GM18873 (cell line): ENCODE measurements around the gene ST6GALNAC4.
A peak's percentile ranks its signal among the peaks of the same experiment; 100 is the strongest.

ENCODE experiments used
- ATAC-seq: cut with Tn5 transposase; IDR thresholded peaks from one replicate; pipeline ENCODE4 v1.9.1; 2021; ENCODE audit warnings: mild to moderate bottlenecking, moderate library complexity, moderate number of reproducible peaks; ENCODE audit not compliant: unreplicated experiment, low FRiP score

Gene ST6GALNAC4

GRCh38 chr9:127947841-127948710 lies 31.2 kb upstream of the ST6GALNAC4 start:
- no peak for ATAC-seq

DNA sequence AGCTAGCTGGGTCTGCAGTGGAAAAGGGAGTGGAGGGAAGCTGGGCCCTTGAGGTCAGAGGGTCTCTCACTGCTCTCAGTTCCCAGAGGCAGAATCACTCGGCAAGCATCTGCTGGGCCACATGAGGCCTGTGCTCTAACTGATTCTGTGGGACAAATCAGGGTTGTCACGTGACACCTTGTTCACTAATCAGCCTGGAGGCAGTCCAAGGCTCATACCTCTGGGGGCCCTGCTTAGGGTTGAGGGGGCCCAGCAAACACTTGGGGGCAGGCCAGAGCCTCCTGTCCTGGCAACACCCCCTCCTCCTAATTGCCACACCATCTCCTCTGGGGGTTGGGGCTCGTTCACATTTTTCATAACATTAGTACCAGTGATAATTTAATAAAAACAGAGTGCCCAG lies 29.9 kb upstream of the ST6GALNAC4 start:
- no peak for ATAC-seq

- ATAC-seq = no peak
Observed at GRCh38 chr9:127945942-127946341, 29.1 kb upstream of the ST6GALNAC4 start.

DNA sequence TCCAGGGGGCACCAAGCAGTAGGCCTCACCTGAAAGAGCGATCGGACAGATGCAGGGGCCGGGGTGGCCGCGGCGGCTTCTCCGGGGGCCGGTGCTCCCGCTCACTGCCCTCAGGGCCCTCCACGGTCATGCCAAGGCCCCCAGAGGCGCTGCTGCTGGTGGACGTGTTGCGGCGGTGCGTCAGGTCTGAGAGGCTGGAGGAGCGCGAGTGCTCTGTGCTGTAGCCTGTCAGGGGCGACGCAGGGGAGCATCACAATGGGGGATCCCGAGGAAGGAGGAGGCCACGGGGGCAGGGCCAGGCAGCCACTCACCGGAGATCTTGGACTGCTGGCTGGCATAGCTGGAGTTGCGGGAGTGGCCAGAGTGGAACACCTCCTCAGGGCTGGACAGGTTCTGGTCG lies 28.5 kb upstream of the ST6GALNAC4 start:
- ATAC-seq = no peak

DNA sequence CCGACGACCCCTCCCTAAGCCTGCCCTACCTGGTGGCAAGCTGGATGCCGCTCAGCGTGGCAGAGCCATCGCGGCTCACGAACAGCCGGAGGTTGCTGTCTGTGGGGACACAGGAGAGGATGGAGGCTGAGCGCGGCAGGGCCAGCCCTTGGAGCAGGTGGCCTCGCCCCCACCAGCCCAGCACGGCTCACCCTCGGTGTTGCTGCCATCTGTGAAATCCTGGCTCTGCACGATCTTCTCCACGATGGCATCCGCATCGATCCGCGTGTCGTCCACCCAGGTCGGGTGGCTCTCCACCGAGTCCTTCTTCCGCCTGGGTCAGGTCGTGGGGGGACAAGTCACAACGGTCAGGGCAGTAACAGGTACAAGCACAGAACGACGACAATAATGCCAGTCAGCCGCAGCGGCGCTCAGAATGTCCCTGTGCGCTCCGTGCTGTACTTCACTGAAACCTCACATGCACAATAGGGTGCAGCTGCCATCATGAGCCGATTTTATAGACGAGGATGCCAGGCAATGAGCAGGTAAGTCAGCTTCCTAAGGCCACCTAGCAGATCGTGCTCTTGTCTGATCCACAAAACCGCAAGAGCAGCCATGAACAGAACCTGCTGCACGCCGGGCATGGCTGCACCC lies 27.9 kb upstream of the ST6GALNAC4 start:
- ATAC-seq = no peak

DNA sequence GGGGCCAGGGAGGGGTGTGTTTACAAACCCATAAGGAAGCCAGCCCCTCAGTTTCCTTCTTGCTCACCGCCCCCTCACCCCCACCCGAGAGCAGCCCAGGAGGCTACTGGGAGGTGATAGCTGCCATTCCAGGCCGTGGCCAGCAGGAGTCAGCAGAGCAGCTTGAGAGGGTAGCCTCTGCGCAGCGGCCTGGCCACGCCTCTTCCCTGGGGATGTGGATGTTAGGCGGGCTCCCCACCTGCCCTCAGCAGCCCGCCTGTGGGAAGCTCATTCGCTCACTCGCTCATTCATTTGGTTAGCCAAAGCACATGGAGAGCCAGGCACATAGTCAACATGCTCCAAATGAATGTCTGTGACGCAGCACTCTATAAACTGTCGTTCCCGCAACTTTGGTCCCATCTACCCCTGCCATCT lies 26.9 kb upstream of the ST6GALNAC4 start:
- ATAC-seq = no peak

- no peak for ATAC-seq
Observed at GRCh38 chr9:127943011-127943662, 26.3 kb upstream of the ST6GALNAC4 start.

- no peak for ATAC-seq
Observed at GRCh38 chr9:127942216-127943010, 25.6 kb upstream of the ST6GALNAC4 start.

- ATAC-seq = no peak
Observed at GRCh38 chr9:127941961-127942215, 25.0 kb upstream of the ST6GALNAC4 start.

- ATAC-seq = no peak
Observed at GRCh38 chr9:127941062-127941960, 24.5 kb upstream of the ST6GALNAC4 start.

- ATAC-seq = no peak
Observed at GRCh38 chr9:127940593-127940992, 23.8 kb upstream of the ST6GALNAC4 start.

GRCh38 chr9:127938298-127938690 lies 21.5 kb upstream of the ST6GALNAC4 start:
- ATAC-seq = no peak

DNA sequence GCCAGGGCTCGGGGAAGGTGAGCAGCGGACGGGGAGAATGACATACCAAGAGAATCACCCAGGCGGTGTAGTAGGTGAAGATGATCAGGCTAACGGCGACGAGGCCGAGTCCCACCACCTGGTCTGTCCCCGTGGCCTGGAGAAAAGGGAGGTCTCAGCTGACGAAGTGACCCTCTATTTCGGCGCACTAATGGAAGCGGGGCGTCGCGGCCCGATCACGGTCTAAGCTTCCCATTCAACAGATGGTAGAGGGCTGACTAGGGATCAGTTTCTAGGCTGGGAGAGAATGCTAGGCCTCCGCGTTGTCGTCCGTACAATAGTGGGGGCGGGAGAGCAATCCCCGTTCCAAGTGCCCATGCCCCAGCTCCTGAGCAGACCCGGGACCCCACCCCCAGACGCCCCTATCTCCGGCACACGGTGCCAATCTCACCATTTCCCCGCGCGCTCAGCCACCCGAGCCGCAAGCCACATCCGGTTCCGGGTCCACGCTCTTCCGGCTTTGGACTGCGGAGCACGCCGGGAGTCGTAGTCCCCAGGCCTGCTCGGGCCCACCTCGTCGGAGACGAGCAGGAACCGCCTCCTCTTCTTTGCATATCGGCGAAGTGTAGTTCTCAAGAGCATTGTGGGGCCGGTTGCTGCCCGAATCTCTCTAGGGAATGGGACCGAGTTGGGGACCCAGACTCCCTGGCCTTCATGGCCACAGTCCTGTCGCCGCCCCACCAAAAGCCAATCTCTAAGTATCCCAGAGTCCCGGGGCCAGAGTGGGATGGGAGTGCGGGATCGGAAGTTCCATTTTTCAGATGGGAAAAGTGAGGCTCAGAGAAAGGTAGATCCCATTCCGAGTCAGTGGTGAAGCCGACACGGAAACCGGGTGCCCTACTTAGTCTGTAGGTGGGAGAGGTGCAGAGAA lies 20.8 kb upstream of the ST6GALNAC4 start, which contains the start of gene DPM2:
Gene DPM2 (minus strand): TSS at position 467 of the 910 bp plus-strand sequence. CDS start 34 bp downstream, at position 433.
- peak; percentile 70 for ATAC-seq

DNA sequence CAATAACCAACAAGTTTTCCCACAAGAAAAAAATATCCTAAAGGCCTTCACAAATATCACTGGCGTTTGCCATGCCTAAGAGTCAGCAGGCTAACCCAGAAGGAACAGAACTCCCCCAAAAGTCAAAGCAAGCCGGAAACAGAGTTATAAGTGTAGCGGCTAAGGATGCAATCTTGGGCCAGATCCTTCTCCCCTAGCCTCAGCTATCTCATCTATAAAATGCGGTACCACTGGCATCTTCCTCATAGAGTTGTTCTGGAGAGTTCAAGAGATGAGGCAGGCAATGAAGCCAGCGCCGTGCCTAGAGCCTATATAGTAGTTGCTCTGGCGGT lies 20.2 kb upstream of the ST6GALNAC4 start:
- ATAC-seq = no peak

- ATAC-seq = no peak
Observed at GRCh38 chr9:127936347-127936852, 19.6 kb upstream of the ST6GALNAC4 start.

DNA sequence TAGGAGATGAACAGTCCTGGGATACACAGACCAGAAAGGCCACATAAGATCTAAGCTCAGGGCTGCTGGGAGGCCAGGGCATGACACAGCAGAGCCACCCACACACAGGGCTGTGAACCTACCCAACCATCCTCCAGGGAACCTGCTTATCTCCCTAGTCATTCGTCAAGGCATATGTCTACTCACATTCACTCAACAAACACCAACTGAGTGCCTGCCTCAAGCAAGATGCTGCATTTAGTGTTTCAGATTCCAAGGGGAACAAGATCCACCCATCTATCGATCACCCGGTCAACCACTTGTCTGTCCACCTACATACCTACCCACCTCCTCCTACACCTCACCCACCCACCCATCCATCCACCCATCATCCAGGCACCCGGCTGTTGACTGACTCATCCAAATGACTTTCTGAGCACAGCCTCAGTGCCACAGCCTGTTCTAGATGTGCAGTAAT lies 19.0 kb upstream of the ST6GALNAC4 start:
- no peak for ATAC-seq

- ATAC-seq = no peak
Observed at GRCh38 chr9:127934986-127935385, 18.1 kb upstream of the ST6GALNAC4 start.

DNA sequence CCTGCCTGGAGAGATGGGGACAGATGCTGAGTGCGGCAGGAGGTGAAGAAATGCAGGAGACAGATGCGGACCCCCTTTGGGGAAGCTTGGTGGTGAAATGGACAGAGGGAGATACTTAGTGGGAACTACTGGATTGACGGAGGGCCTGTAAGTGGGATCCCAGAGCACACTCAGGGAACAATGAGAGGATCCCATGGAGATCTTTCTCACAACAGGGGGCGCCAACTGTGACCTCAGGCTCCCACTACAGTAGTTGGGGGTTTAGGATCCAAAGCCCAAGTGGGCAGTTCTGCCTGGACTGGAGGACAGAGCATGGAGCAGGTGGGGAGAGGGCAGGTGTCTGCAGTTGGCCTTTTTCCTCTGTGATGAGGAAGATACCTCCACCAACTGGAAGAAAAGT lies 17.4 kb upstream of the ST6GALNAC4 start:
- no peak for ATAC-seq
